HG03520 (cell line): ENCODE data around the gene CETN3.

Source experiments
- ATAC-seq: cut with Tn5 transposase; IDR thresholded peaks from one replicate; pipeline ENCODE4 v1.9.1; 2021; ENCODE audit warnings: mild to moderate bottlenecking, moderate library complexity; ENCODE audit not compliant: unreplicated experiment

Gene CETN3

GRCh38 chr5:90409318-90410177 lies at the start of gene CETN3:
Gene CETN3 (minus strand): TSS chr5:90409756. CDS start chr5:90409661, 95 bp downstream.
- ATAC-seq: peak; percentile 91

GRCh38 chr5:90446961-90447360 lies 37.4 kb upstream of the CETN3 start:
- ATAC-seq: no peak

DNA sequence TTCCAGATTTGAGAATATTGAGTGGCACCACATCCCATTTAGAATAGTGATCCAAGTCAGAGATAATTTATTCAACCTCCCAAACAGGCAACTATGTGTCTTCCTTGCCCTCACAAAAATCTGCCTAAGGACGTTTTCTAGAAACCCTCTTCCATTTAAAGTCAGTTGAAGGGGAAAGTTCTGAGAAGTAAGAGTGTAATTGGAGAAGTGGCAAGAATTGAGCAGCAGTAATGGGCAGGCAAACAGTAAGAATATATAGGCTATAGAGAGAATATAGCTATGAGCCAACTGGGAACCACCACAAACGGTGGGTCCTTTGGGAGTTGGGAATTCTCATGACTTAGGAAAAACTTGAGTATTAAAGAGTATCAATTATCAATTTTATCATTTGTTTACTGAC lies 31.1 kb upstream of the CETN3 start:
- ATAC-seq: no peak

GRCh38 chr5:90438100-90438499 lies 28.5 kb upstream of the CETN3 start:
- no peak for ATAC-seq

DNA sequence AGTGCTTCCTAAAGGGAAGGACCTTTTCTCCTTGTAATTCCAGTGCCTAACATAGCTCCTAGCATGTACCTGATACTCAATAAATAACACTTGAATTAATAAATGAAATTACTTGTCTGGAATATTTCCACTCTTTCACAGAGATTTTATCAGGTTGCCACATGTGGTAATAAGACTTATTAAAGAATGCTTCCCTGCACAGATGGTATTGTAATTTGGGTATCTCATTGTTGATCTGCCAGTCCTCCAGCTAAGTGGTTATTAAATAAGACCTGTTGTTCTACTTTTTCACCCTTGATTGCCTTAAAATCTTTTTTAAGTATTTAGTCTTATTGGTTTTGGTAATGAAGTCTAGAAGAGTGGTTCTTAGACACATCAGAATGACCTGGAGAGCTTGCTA lies 28.1 kb upstream of the CETN3 start:
- no peak for ATAC-seq

DNA sequence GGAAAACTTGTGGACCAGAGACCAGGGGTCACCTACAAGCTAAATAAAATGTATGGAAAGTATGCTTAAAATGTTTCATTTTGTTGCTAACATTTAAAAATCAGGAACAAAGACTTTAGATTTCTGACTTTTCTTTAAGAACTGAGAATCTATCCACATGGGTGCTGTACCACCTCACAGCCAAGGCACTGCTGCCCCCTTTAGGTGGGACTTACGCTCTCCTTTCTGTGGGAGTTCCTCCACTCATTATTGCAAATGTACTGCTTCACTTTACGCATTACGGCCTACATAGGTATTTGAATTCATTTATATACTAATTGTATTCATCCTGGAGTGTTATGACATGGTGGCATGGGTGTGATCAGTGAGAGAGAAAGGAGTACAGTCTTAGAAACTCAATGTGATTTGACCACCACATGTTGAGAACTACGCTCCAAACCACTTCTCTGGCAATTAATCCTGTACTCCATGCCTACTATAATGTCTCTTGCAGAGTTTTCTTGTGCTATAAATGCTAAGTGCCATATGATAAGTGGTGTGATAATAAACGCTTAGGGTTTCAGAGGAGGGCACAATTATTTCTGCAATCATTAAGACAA lies 24.7 kb upstream of the CETN3 start:
- peak; percentile 77 for ATAC-seq

DNA sequence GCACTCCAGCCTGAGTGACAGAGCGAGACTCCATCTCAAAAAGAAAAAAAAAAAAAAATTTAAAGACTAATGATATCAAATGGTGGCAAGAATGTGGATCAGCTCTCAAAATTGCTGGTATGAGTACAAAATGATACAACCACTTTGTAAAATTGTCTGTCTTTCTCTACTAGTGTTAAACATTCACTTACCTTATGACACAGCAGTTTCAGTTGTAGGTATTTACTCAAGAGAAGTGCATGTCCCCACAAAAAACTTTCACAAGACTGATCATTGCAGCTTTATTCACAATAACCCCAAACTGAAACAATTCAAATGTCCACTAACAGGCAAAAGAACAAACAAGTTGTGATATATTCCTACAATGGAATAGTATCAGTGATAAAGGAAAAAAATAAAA lies 14.7 kb upstream of the CETN3 start:
- ATAC-seq: peak; percentile 73

DNA sequence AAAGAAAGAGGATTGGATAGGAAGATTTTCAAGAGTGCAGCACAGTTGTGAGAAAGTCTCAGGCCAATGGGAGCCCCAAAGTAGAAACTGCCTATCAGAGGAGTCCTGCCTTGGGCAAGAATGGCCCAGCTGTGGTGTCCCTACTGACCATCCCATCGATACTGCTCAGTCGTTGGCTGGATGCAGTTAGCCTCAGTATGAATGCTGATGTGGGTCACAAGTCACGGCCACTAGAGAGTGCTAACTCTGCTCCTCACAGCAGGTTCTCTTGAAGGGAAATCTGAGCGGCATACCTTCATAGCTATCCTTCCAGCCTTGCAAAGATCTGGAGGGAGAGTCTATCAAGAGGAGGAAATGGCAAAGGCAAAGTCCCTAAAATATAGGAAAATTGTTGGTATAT lies 11.6 kb upstream of the CETN3 start:
- ATAC-seq: no peak

- no peak for ATAC-seq
These were observed 8.7 kb upstream of the CETN3 start for GRCh38 chr5:90418214-90418613.

GRCh38 chr5:90410178-90410762 lies 714 bp upstream of the CETN3 start:
- ATAC-seq: no peak

GRCh38 chr5:90408571-90409317 lies 812 bp downstream of the CETN3 start:
- ATAC-seq: peak; percentile 0

DNA sequence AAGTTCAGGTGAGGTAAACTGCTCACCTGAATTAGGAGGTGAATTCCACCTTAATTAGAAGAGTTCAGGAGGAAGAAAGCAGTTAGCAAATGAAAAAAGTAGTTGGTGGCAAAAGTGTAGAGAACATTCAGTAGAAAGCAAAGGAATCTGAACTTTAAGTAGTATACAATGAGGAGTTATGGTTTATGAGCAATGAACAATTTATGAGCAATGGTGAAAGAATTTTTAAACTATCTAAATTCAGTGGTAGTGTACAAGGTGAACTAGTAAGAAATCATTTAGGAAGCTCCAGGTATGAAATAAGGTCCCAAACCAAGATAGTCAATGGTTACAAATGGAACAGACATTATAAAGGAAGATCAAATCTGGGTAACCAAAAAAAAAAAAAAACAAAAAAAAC lies 3.1 kb downstream of the CETN3 start:
- no peak for ATAC-seq

GRCh38 chr5:90402521-90403255 lies 6.9 kb downstream of the CETN3 start:
- ATAC-seq: no peak

DNA sequence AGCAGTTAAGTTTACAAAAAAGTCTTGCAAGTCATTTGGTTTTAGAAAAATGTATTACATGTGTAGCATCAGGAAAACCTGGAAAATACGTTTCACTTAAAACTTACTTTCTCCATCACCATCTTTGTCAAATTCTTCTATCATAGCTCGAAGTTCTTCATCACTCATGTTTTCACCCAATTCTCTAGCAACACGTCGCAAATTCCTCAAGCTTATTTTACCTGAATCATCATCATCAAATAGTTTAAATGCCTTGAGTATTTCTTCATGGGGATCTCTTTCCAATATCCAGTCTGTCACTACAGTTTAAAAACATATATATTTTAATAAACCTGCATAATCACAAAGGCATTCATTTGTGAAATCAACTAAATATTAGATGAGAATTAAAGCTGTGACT lies 10.3 kb downstream of the CETN3 start:
- no peak for ATAC-seq

DNA sequence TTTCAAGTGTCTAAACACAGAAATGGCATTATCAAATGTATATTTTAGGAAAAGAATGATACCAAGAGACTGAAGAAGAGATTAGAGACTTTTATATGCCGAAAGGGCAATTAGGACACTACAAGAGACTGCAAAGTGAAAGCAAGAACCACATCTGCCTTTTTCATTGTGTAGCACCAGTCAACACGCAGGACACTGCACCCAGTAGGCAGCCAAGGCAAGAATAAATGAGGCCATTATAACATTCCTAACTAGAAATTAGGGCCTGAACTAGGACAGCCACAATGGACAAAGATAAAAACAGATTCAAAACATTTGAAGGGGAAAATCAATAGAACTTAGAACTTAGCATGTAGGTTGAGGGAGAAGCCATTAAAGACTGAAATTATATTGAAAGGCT lies 10.8 kb downstream of the CETN3 start:
- ATAC-seq: no peak

DNA sequence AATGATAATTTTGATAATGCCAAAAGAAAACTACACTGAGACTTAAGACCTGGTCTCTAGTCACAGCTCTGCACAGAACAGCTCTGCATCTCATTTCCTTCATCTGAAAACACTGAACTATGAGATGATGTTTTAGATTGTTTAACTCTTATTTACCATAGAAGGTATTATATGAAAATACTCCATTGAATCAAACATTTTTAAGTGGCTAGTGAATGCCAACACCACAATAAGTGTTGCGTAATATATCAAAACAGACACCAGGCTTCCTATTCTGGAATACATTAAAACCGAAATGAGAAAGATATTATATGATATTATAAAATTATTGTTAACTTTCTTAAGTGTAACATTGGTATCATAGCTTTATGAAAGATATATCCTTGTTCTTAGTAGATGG lies 14.6 kb downstream of the CETN3 start:
- ATAC-seq: no peak

DNA sequence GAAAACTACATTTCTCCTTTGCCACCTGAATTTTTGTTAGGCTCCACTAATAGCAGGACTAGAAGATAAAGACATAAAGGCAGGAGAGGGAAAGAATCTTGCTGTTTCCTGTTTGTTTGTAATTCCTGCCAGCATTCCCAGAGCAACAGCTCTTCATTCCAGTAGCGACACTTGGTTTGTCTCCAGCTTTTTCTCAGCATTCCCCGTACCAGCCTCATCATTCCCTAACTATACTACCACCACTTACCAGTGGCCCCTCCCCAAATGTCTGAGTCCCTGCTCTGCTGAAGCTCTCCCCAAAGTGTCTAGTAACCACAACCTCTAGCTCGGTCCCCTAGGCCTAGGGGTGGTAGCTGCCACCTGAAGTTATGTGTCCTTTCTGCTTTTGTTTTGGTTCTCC lies 18.6 kb downstream of the CETN3 start:
- no peak for ATAC-seq

DNA sequence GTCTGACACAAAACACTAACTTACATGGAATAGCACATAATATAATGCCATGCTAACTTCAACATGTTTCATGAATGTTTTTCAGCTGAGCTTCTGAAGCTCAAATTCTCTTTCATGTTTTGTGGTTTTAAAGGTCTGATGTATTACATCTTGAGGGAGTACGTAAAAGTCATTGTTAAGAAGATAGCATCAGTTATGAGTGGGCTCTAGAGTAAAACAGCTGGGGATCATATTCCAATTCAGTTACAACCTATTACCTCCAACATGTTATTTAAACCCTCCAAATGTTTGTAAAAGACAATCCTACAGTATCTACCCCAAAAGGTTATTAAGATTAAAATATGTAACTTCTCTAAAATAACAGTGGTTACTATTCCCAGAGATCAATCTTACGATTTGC lies 19.2 kb downstream of the CETN3 start:
- ATAC-seq: no peak

- ATAC-seq: no peak
These were observed 22.0 kb downstream of the CETN3 start for GRCh38 chr5:90387508-90387907.

DNA sequence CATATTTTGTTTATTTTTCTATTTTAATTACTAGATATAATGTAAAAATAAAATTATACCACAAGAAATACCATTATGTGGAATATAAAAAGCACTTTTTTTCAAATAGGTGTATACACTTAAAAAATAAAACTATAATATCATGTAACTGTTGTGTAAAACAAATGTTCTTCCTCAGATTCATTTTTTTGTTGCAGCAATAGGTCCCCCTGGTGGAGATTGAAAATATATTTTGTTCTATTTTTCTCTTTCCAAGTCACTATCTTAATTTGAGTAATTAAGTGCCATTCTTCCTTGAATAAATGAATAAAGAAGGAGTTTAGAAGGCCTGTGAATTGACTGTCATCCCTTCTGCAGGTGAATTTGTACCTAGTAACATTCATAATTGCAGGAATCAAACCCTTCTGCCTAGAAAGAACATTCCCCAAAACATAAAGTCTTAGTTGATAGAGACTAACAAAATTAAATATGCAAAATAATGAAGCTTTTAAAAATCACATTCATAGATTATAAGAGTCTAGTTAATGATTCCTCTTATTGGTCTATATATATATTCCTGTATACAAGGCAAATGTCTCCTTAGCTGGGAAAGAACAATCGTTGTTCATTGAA lies 23.4 kb downstream of the CETN3 start:
- ATAC-seq: no peak
